Adrenal gland (tissue), 5 donors: ENCODE results near the gene SEPTIN8.

Source experiments
- POLR2A ChIP-seq, 2 donors: fragments of 450-650 bp; IDR thresholded peaks; one replicate each; pipeline ENCODE4 v1.6.1; 2017; ENCODE audit warnings: antibody characterized with exemption in 2 of 2, mild to moderate bottlenecking in 2 of 2, moderate library complexity in 1 of 2
- TF ChIP-seq, protein P1 (sequence below), 6 experiments: fragments of 450-650 bp in 4 of 6; fragments of 200-600 bp in 2 of 6; sonication (generic) in 1 of 6; IDR thresholded peaks; 1 replicate in 5 of 6; 2 replicates in 1 of 6; pipeline versions ENCODE4 v1.5.1 to v1.8.0; 2016 to 2021; ENCODE audit warnings: antibody characterized with exemption in 6 of 6, mild to moderate bottlenecking in 2 of 6, moderate library complexity in 1 of 6
- donor health status: DM: no; HTN: no; CAD: no.

DNA sequence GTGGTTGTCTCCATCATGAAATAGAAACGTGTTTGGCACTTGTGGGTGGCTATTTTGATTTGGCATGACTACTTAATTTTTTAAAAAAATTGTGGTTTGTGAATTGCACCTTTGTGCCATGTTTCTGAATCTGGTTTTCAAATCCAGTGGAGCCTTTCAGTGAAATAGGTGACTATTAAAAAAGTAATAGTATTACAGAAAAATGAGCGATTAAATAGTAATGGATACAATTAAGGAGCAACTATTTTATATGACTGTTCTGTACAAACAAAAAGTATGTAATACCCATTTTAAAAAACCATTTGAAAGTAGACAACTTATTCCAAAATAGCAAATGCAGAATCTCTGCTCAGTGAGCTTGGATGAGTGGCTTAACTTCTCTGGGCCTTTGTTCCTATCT, 39.0 kb upstream of the SEPTIN8 start:
- TF ChIP-seq, protein P1, sequence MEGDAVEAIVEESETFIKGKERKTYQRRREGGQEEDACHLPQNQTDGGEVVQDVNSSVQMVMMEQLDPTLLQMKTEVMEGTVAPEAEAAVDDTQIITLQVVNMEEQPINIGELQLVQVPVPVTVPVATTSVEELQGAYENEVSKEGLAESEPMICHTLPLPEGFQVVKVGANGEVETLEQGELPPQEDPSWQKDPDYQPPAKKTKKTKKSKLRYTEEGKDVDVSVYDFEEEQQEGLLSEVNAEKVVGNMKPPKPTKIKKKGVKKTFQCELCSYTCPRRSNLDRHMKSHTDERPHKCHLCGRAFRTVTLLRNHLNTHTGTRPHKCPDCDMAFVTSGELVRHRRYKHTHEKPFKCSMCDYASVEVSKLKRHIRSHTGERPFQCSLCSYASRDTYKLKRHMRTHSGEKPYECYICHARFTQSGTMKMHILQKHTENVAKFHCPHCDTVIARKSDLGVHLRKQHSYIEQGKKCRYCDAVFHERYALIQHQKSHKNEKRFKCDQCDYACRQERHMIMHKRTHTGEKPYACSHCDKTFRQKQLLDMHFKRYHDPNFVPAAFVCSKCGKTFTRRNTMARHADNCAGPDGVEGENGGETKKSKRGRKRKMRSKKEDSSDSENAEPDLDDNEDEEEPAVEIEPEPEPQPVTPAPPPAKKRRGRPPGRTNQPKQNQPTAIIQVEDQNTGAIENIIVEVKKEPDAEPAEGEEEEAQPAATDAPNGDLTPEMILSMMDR (IDR thresholded peaks at IDR 0.05), result no peak
- no peak for TF ChIP-seq POLR2A (IDR thresholded peaks at IDR 0.05)
